ENCODE data around the gene POLR2M. TPM values are rescaled to one million over a fixed set of nuclear protein-coding genes. Genes with fewer than 3 reads are reported as not detected.

The POLR2M gene
- total and polyA plus RNA-seq, 2 experiments from 2014 or later: 19.6 to 46.3 TPM

DNA sequence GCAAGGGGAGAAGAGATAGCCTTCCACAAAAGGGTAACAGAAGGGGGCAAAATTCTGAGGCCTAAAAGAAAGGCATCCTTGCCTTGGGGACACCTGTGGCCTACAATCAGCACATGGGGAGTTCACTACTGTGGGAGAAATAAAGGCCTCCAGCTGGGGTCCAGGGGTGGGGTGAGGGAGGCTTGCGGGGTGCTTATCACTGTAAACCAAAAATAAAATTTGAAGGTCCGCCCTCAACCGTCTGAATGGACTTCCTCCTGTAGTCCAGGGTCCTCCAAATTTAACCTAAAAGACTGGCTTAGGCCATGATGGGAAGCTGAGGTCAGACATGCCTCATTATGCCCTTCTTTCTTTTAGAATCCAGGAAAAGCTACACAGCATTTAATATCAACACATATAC lies 2.1 kb upstream of the POLR2M start (continued):
- TF ChIP-seq ETS1 (IDR thresholded peaks at IDR 0.05) (no peak), REST (IDR thresholded peaks at IDR 0.05; ENCODE audit: unreplicated experiment) (no peak), STAT1 (IDR thresholded peaks at IDR 0.05; ENCODE audit: unreplicated experiment) (no peak), CREB1 (CRISPR knock-in tag; IDR thresholded peaks at IDR 0.05; ENCODE audit: low read depth) (no peak), ZNF331 (CRISPR knock-in tag; IDR thresholded peaks at IDR 0.05; ENCODE audit: low read depth) (no peak), NANOG (IDR thresholded peaks at IDR 0.05; ENCODE audit: borderline replicate concordance) (no peak), ZNF114 (CRISPR knock-in tag; IDR thresholded peaks at IDR 0.05) (no peak)

DNA sequence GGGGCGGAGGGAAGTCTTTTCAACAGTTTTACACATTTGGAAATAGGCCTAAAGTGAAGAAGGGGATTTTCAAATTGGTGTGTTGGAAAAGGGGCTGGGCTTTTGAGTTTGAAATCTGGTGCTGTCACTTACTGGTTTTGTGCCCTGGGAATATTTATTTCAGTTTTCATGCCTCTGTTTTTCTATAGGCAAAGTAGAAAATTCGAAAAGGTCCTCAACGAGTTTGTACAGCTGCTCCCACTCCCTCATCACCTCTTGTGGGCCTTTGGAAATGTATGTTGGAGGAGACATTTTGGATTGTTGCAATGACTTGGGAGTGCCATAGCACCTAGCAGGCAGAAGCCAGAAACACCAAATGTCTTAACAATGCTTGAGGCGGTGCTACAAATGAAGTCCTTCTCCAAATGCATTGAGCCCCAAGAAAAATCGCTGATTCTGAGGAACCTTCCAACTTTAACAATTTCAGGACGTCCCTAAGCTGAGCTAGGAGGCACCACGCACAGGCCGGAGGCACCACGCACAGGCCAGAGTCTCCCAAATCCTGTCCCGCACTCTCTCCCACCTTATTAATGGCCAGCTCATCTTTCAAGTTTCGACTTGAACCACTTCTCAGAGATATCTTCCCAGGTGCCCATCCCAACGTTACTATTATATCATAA lies 639 bp upstream of the POLR2M start:
- H3K36me3 Mint-ChIP-seq (ENCODE audit: low read depth): peaks cover 18% of the 10 kb centered on the region
- peak overlapping the region; percentile 91 for H3K4me3 Mint-ChIP-seq
- ATAC-seq: peak; percentile 9; the same call in 2 of the 3 replicates
- H3K9me3 Mint-ChIP-seq: no peaks in the 10 kb centered on the region
- Histone ChIP-seq H3K79me2 (replicated peaks; ENCODE audit: insufficient read depth) (peaks cover 32% of the 10 kb centered on the region), H3K4me2 (peak overlapping the region; percentile 92), H3K27ac (ENCODE audit: low read depth) (peak overlapping the region; percentile 62), H3K4me1 (ENCODE audit: insufficient read depth) (0 out of 2 replicates have a peak, but pooled peaks cover 4% of the 10 kb centered on the region), H4K20me1 (replicated peaks; ENCODE audit: insufficient read depth) (peaks cover 5% of the 10 kb centered on the region), H3K4me3 (peak overlapping the region; percentile 86), H3K9me2 (ENCODE audit: insufficient read depth) (peaks cover 13% of the 10 kb centered on the region), H3F3A (replicated peaks; ENCODE audit: low read depth) (no peaks in the 10 kb centered on the region), H2AFZ (peak overlapping the region; percentile 94), H3K36me3 (ENCODE audit: insufficient read depth) (peaks cover 18% of the 10 kb centered on the region; the same call in 1 of the 2 replicates), H3K27me3 (ENCODE audit: insufficient read depth) (peaks cover 8% of the 10 kb centered on the region)
- peak overlapping the region; percentile 92 for H3K27ac Mint-ChIP-seq
- H3K4me1 Mint-ChIP-seq: peaks cover 7% of the 10 kb centered on the region; the same call in 2 of the 3 replicates
- DNase-seq (ENCODE audit: low spot score): no peak
- H3K27me3 Mint-ChIP-seq (ENCODE audit: insufficient read depth, low read depth, poor library complexity): peaks cover 18% of the 10 kb centered on the region
- TF ChIP-seq CTCF (conservative IDR thresholded peaks at IDR 0.05; ENCODE audit: low read depth in 2 of 2) (no peak), JUNB (IDR thresholded peaks at IDR 0.05; ENCODE audit: unreplicated experiment) (no peak), ZNF114 (CRISPR knock-in tag; IDR thresholded peaks at IDR 0.05) (no peak), EZH2phosphoT487 (IDR thresholded peaks at IDR 0.05; ENCODE audit: unreplicated experiment) (no peak), REST (IDR thresholded peaks at IDR 0.05; ENCODE audit: unreplicated experiment) (no peak), ZNF331 (CRISPR knock-in tag; IDR thresholded peaks at IDR 0.05; ENCODE audit: low read depth) (no peak), ETS1 (IDR thresholded peaks at IDR 0.05) (no peak), NANOG (IDR thresholded peaks at IDR 0.05; ENCODE audit: borderline replicate concordance) (no peak), EZH2 (IDR thresholded peaks at IDR 0.05; ENCODE audit: low read depth, unreplicated experiment) (no peak), STAT1 (IDR thresholded peaks at IDR 0.05; ENCODE audit: unreplicated experiment) (no peak), CREB1 (CRISPR knock-in tag; IDR thresholded peaks at IDR 0.05; ENCODE audit: low read depth) (no peak), POLR2AphosphoS5 (IDR thresholded peaks at IDR 0.05; ENCODE audit: low read depth) (no peak)
